ENCODE measurements around the gene IGFBP2. TPM values are rescaled to one million over a fixed set of nuclear protein-coding genes. Genes with fewer than 3 reads are reported as not detected.

IGFBP2 gene
- total RNA-seq, 1 experiment from 2014 or later = 0.32 TPM

DNA sequence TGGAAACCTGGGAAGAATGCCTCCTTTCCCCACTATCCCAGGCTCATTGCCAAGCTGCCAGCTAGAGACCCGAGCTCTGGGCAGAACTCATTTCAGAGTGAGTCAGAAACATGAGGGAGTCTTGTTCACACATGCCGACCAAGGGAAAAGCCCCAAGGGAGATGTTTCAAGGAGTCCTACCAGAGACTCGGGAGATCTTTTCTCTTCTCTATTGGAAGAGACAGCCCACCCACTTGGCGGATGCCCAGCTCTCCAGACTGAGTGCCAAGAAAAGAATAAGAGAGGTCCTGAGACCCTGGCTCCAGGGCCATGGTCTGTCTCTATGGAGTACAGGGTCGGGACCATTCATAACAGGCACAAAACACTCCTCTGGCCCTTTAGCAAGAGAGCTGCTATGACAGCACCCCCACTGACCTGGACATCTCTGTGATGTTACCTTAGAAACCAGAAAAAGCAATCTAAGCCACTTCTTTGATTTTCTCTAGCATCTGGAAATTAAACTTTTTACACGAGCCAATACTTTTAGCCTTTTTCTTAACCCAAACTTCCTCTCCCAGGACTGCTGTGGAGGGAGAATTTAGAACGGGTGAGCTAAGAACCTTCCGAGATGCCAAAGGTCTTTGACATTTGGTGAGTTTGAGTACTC is 80.6 kb downstream of the IGFBP2 start:
- Histone ChIP-seq H3K9me3 (replicated peaks) (no peaks in the 10 kb centered on the region), H3K27ac (no peak overlapping the region), H3K27me3 (replicated peaks) (no peaks in the 10 kb centered on the region), H3K36me3 (no peaks in the 10 kb centered on the region), H3K4me1 (replicated peaks) (no peaks in the 10 kb centered on the region), H3K4me3 (no peak overlapping the region)
- peak in 1 of 2 experiments; percentile 50 for DNase-seq (ENCODE audit: low read depth in 1 of 2, low spot score in 2 of 2)

Other genes with a start within 250 kb of the IGFBP2 start
- 4.8 and 9.9 TPM in 2 replicates for gene SMARCAL1, start 220.9 kb upstream of the IGFBP2 start, total RNA-seq (2014; rRNA removed; shearing (Covaris generic))
- gene RPL37A, start 134.6 kb upstream of the IGFBP2 start, total RNA-seq (2014; rRNA removed; shearing (Covaris generic)) = 1,252 and 2,448 TPM in 2 replicates
- gene IGFBP5, start 62.1 kb downstream of the IGFBP2 start, total RNA-seq (2014; rRNA removed; shearing (Covaris generic)) = 0.03 TPM in 1 of 2 replicates, not detected in the other
- gene TNP1, start 226.6 kb downstream of the IGFBP2 start, total RNA-seq (2014; rRNA removed; shearing (Covaris generic)) = not detected in 2 replicates

Measured in SJSA1 (cell line).